ENCODE data around the gene SERTAD2. TPM values are rescaled to one million over a fixed set of nuclear protein-coding genes. Genes with fewer than 3 reads are reported as not detected.

The SERTAD2 gene
- total RNA-seq, 1 experiment from 2014 or later: 19.8 TPM

GRCh38 chr2:64605991-64606478 is 47.7 kb downstream of the SERTAD2 start:
- Histone ChIP-seq H3K27me3 (ENCODE audit: low read length) (no peaks in the 10 kb centered on the region), H3K4me3 (ENCODE audit: low read length) (no peak overlapping the region), H3F3A (ENCODE audit: low read length, unreplicated experiment) (no peaks in the 10 kb centered on the region), H3K9me2 (replicated peaks; ENCODE audit: low read length) (no peaks in the 10 kb centered on the region), H3K9ac (ENCODE audit: low read length) (peak overlapping the region; percentile 14; the same call in 1 of the 2 replicates), H3K4me2 (ENCODE audit: low read length) (no peak overlapping the region), H3K9me3 (ENCODE audit: low read length) (no peaks in the 10 kb centered on the region), H4K20me1 (ENCODE audit: low read length) (no peaks in the 10 kb centered on the region), H3K36me3 (ENCODE audit: low read depth, low read length) (no peaks in the 10 kb centered on the region), H3K4me1 (ENCODE audit: insufficient read depth, low read length) (peaks cover 31% of the 10 kb centered on the region), H2AFZ (ENCODE audit: low read length) (0 out of 2 replicates have a peak overlapping the region, but pooled peaks have one; percentile 40), H3K27ac (ENCODE audit: low read length) (peak overlapping the region; percentile 55), H3K79me2 (ENCODE audit: low read length) (no peaks in the 10 kb centered on the region)
- POLR2A ChIA-PET (ENCODE audit: unreplicated experiment): no interaction called here
- CTCF ChIA-PET: interaction anchor here (0.5 to 0.6 kb wide), 2 partner anchors 163 to 242 kb away, joined by 3 read pairs; no protein-coding TSS in a partner anchor
- TF ChIP-seq EZH2phosphoT487 (IDR thresholded peaks at IDR 0.05; ENCODE audit: borderline replicate concordance, low read length) (no peak), EZH2 (IDR thresholded peaks at IDR 0.05; ENCODE audit: low read length, unreplicated experiment) (no peak), CTCF (conservative IDR thresholded peaks at IDR 0.05; ENCODE audit: low read depth, low read length) (no peak)
- intact Hi-C loops (cut with micrococcal nuclease): no loop called here
- no peak for DNase-seq
- ATAC-seq: no peak
- no TSS peak for BruUV-seq (replicated peaks)

GRCh38 chr2:64605026-64605471 is 48.7 kb downstream of the SERTAD2 start:
- ChIA-PET CTCF (interaction anchor here (0.6 kb wide), 1 partner anchor 259 kb away, joined by 3 read pairs; no protein-coding TSS in a partner anchor), POLR2A (ENCODE audit: unreplicated experiment) (no interaction called here)
- DNase-seq: no peak
- Histone ChIP-seq H3K79me2 (ENCODE audit: low read length) (no peaks in the 10 kb centered on the region), H4K20me1 (ENCODE audit: low read length) (no peaks in the 10 kb centered on the region), H3K27me3 (ENCODE audit: low read length) (no peaks in the 10 kb centered on the region), H3K4me3 (ENCODE audit: low read length) (no peak overlapping the region), H3K9ac (ENCODE audit: low read length) (no peak overlapping the region), H3K27ac (ENCODE audit: low read length) (no peak overlapping the region), H2AFZ (ENCODE audit: low read length) (no peak overlapping the region), H3K4me2 (ENCODE audit: low read length) (no peak overlapping the region), H3F3A (ENCODE audit: low read length, unreplicated experiment) (no peaks in the 10 kb centered on the region), H3K36me3 (ENCODE audit: low read depth, low read length) (no peaks in the 10 kb centered on the region), H3K9me2 (replicated peaks; ENCODE audit: low read length) (no peaks in the 10 kb centered on the region), H3K4me1 (ENCODE audit: insufficient read depth, low read length) (peaks cover 34% of the 10 kb centered on the region), H3K9me3 (ENCODE audit: low read length) (no peaks in the 10 kb centered on the region)
- no TSS peak for BruUV-seq (replicated peaks)
- no peak for TF ChIP-seq EZH2phosphoT487 (IDR thresholded peaks at IDR 0.05; ENCODE audit: borderline replicate concordance, low read length)
- no peak for TF ChIP-seq EZH2 (IDR thresholded peaks at IDR 0.05; ENCODE audit: low read length, unreplicated experiment)
- TF ChIP-seq CTCF (conservative IDR thresholded peaks at IDR 0.05; ENCODE audit: low read depth, low read length): no peak
- intact Hi-C loops (cut with micrococcal nuclease): no loop called here
- ATAC-seq: no peak

GRCh38 chr2:64604155-64604554 is 49.6 kb downstream of the SERTAD2 start:
- CTCF ChIA-PET: no interaction called here
- no peak overlapping the region for H3K4me3 ChIP-seq (ENCODE audit: low read length)
- TF ChIP-seq EZH2phosphoT487 (IDR thresholded peaks at IDR 0.05; ENCODE audit: borderline replicate concordance, low read length) (no peak), EZH2 (IDR thresholded peaks at IDR 0.05; ENCODE audit: low read length, unreplicated experiment) (no peak), CTCF (conservative IDR thresholded peaks at IDR 0.05; ENCODE audit: low read depth, low read length) (no peak)
- no peaks in the 10 kb centered on the region for H3K27me3 ChIP-seq (ENCODE audit: low read length)
- DNase-seq (no peak), ATAC-seq (no peak)
- H3K79me2 ChIP-seq (ENCODE audit: low read length): no peaks in the 10 kb centered on the region
- POLR2A ChIA-PET (ENCODE audit: unreplicated experiment): no interaction called here
- no TSS peak for BruUV-seq (replicated peaks)
- H3K27ac ChIP-seq (ENCODE audit: low read length): no peak overlapping the region
- no peak overlapping the region for H2AFZ ChIP-seq (ENCODE audit: low read length)
- no peaks in the 10 kb centered on the region for H3K36me3 ChIP-seq (ENCODE audit: low read depth, low read length)
- no peaks in the 10 kb centered on the region for H3K9me3 ChIP-seq (ENCODE audit: low read length)
- H3K4me1 ChIP-seq (ENCODE audit: insufficient read depth, low read length): peaks cover 42% of the 10 kb centered on the region
- H3K4me2 ChIP-seq (ENCODE audit: low read length): no peak overlapping the region
- H3K9ac ChIP-seq (ENCODE audit: low read length): no peak overlapping the region
- H4K20me1 ChIP-seq (ENCODE audit: low read length): no peaks in the 10 kb centered on the region
- no peaks in the 10 kb centered on the region for H3K9me2 ChIP-seq (replicated peaks; ENCODE audit: low read length)
- intact Hi-C loops (cut with micrococcal nuclease): no loop called here
- H3F3A ChIP-seq (ENCODE audit: low read length, unreplicated experiment): no peaks in the 10 kb centered on the region

Measured in PC-3 (cell line).